Skeletal muscle satellite cell (primary cell): ENCODE results near the gene MAGEA9B.
"Not testable (repeated sequence)": the region's sequence is repeated elsewhere in the genome, so short reads cannot be mapped to it uniquely, and the experiment has no call there.

Experiments used
- H3K27me3 ChIP-seq: 2 replicates; pipeline ENCODE4 v1.7.0; 2013; ENCODE audit warnings: low read length; ENCODE audit not compliant: control insufficient read depth, insufficient read depth
- H3K36me3 ChIP-seq: 2 replicates; pipeline ENCODE4 v1.7.0; 2013; ENCODE audit warnings: mild to moderate bottlenecking, control low read depth, low read length; ENCODE audit not compliant: insufficient read depth
- H3K4me1 ChIP-seq: 2 replicates; pipeline ENCODE4 v1.7.0; 2013; ENCODE audit warnings: low read length; ENCODE audit not compliant: control insufficient read depth, insufficient read depth
- H3K4me2 ChIP-seq: 2 replicates; pipeline ENCODE4 v1.7.0; 2013; ENCODE audit warnings: mild to moderate bottlenecking, low read length
- H3K4me3 ChIP-seq: 2 replicates; pipeline ENCODE4 v1.7.0; 2013; ENCODE audit warnings: low read length
- H3K9ac ChIP-seq: 2 replicates; pipeline ENCODE4 v1.7.0; 2013; ENCODE audit warnings: mild to moderate bottlenecking, low read depth, low read length, moderate library complexity
- H3K9me3 ChIP-seq: replicated peaks from 2 replicates; pipeline ENCODE4 v1.7.0; 2013; ENCODE audit warnings: mild to moderate bottlenecking, control low read depth, low read length

MAGEA9B gene

DNA sequence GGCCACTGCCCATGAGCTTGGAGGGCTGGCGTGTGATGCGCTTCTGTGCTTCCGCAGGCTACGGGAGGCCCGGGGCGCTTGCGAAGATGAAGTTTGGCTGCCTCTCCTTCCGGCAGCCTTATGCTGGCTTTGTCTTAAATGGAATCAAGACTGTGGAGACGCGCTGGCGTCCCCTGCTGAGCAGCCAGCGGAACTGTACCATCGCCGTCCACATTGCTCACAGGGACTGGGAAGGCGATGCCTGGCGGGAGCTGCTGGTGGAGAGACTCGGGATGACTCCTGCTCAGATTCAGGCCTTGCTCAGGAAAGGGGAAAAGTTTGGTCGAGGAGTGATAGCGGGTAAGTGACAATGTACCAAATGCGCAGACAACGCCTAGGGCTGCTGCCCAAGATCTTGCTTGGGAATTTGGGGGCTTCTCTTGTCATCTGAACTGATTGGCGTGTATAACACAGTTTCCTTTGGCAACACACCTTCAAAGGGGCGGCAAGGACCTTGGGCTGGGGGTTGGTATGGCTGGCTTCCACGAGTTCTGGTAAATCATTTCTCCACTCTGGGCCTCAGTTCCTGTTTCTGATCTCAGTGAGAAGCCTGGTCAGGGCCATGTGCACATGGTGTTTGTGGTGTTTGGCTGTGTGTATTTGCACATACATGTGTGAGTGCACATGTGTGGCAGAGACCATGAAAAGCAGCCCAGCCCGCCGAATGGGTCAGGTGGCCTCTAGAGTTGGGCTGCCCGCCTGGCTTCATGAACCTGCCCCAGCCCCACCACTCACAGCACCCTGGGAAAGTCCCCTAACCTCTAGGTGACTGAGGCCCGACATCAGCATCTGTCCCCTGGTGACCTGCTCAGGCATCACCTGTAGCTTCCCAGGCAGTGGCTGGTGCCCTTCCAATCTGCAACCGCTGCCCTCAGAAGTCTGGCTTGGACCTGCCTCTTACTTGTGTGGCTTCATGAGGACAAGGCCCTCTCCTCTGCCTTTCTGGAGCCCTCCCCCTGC lies 41.4 kb downstream of the MAGEA9B start:
- H3K27me3 ChIP-seq, H3K4me2 ChIP-seq, H3K9me3 ChIP-seq, H3K9ac ChIP-seq, H3K4me1 ChIP-seq, H3K4me3 ChIP-seq, H3K36me3 ChIP-seq: not testable (repeated sequence)

DNA sequence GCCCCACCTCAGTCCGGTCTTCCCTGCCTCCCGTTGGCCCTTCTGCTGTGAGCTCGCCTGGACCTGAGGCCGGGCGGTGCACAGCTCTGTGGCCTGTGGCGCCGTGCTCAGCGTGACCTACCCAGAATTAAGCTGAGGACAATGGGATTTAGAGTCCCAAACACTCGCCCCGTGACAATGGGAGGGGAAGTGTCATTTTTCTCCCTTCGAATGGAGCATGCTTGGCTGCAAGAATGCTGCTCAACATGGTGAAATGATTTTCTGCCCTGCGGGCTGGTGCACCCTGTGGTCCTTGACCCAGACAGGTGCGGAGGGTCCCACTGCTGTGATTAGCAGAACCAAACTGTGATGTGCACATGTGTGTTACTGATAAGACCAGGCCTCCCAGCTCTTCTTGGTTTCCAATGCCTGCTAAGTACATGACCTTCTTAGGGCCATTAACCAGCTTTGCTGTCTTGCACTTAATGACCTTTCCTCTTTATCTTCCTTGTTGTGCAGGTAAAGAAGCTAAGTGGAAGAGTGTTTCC lies 45.7 kb downstream of the MAGEA9B start:
- H3K4me2 ChIP-seq, result peak overlapping the region; percentile 84
- no peaks in the 10 kb centered on the region for H3K9me3 ChIP-seq
- peak overlapping the region; percentile 81 for H3K4me3 ChIP-seq
- no peaks in the 10 kb centered on the region for H3K36me3 ChIP-seq
- peaks cover 5% of the 10 kb centered on the region for H3K4me1 ChIP-seq
- peak overlapping the region; percentile 85 for H3K9ac ChIP-seq
- H3K27me3 ChIP-seq, result no peaks in the 10 kb centered on the region

DNA sequence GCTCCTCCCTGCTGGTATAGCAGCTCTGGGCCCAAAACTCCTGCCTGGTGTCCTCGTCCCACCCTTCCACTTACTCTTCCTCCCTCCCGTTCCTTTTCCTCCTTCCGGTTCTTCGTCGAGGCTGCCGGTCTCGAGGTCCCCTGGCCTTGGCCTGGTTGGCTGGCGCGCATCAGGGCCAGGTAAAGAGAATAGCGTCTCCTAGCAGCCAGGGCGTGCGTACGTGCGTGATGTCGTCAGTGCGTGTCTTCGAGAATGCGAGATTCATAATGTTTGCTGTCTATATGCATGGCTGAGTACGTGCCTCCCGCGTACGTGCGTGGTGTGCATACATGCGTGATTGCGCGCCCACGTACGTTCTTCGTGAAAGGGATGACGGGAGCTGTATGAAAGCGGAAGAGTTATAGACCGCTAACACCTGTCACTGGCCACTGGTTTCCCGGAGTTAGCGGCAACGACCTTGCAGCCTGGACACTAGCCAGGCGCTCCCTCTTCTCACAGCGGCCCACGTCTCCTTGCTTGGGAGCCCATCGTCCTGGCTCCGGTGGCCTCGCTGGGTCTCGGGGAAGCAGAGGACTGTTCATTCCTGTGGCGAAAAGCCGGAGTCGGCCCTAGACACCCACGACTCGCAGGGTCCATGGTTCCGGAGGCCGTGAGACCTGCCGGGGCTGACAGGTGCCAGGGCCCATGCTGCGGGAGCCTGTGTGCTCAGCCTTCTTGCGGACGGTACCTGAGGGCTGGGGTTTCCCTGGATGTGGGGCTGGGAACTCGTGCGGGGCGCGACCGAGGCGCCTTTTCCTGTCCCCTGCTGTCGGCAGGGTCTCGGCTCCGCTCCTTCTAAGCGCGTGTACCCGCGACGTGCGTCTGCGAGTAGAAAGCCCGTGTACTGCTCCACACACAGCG lies 46.4 kb downstream of the MAGEA9B start, which contains the start of gene EOLA1:
Gene EOLA1 (plus strand): TSS at position 392 of the 900 bp plus-strand sequence. CDS start 4,619 bp downstream, outside the sequence.
- peak within 1 kb of the TSS; percentile 85 for H3K9ac ChIP-seq
- no peaks in the 10 kb centered on the region for H3K9me3 ChIP-seq
- no peaks in the 10 kb centered on the region for H3K27me3 ChIP-seq
- H3K4me3 ChIP-seq, result peak within 1 kb of the TSS; percentile 81
- H3K4me2 ChIP-seq, result peak within 1 kb of the TSS; percentile 89
- peaks cover 5% of the 10 kb centered on the region for H3K4me1 ChIP-seq
- no peaks in the 10 kb centered on the region for H3K36me3 ChIP-seq

DNA sequence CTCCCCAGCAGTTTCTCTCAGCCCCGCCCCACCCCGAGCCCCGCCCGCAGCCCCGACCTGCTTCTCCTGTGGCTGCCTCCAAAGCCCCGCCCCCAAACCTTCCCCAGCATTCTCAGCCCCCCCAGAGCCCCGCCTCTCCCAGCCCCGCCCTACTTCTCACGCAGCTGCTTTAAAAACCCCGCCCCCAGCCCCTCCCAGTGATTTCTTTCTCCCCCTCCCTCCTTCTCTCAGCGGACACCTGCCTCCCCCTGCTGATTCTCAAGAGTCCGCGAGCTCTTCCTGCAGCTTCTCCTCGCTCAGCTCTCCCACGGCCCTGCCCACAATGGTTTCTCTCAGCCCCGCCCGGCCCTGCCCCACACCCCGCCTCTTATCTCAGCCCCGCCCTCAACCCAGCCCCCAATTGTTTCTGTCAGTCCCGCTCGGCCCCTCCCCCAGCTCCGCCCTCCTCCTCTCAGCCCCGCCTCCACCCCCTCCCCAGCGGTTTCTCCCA lies 47.1 kb downstream of the MAGEA9B start:
- Histone ChIP-seq H3K36me3 (no peaks in the 10 kb centered on the region), H3K4me2 (peak overlapping the region; percentile 84), H3K27me3 (no peaks in the 10 kb centered on the region), H3K9ac (peak overlapping the region; percentile 85), H3K4me1 (peaks cover 5% of the 10 kb centered on the region), H3K9me3 (no peaks in the 10 kb centered on the region), H3K4me3 (peak overlapping the region; percentile 81)

DNA sequence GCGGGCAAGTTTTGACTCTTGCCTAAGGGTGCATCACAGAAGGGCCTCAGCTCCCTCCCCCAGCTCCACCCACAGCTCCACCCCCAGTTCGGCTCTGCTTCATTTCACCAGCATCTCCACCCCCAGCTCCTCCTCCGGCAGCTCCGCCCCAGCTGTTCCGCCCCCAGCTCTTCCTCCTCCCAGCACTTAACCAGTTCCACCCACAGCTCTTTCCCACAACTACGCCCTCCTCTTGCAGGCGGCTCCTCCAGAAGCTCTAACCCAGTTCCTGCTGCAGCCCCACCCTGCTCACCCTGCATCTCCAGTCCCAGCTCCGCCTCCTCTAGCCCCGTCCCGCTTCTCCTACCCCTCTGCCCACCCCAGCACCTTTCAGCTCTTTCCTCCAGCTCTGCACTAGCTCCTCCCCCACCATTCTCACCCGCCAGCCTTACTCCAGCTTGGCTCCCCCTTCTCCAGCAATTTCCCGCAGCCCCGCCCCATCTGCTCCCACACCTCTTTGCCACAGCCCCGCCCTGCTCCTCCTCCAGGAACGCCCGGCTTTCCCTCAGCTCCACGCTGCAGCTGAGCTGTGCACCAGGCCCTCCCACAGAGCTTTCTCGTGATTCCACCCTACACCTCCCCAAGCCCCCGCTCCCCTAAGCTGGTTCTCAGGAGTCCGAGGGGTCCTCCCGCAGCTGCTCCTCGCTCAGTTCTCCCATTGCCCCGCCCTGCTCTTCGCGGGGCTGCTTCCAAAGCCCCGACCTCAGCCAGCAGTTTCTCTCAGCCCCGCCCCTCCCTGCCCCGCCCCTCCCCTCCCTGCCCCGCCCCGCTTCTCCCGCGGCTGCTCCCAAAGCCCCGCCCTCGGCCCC lies 47.8 kb downstream of the MAGEA9B start:
- H3K4me2 ChIP-seq, result peak overlapping the region; percentile 89
- peaks cover 5% of the 10 kb centered on the region for H3K4me1 ChIP-seq
- no peaks in the 10 kb centered on the region for H3K36me3 ChIP-seq
- peak overlapping the region; percentile 54 for H3K9ac ChIP-seq
- no peaks in the 10 kb centered on the region for H3K27me3 ChIP-seq
- H3K9me3 ChIP-seq, result no peaks in the 10 kb centered on the region
- H3K4me3 ChIP-seq, result peak overlapping the region; percentile 78

DNA sequence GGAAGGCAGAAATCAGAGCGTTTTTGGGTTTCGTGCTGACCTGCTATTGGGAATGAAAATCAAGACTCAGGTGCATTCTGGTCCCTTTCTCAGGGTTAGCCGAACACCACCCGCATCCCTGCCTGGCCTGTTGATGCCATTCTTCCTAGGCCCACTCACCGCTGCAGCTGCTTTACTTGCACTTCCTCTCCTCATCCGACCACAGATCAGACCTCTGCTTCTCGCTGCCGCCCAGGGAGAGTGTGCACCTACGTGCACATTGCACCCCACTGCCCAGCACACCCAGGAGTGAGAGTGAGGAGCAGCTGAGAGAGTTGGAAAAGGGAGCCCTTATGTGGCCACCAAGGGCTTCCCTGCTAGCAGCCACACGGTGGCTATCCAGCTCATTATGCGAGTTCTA lies 49.8 kb downstream of the MAGEA9B start:
- H3K4me1 ChIP-seq, H3K9me3 ChIP-seq, H3K36me3 ChIP-seq, H3K4me2 ChIP-seq, H3K9ac ChIP-seq, H3K4me3 ChIP-seq, H3K27me3 ChIP-seq: not testable (repeated sequence)

DNA sequence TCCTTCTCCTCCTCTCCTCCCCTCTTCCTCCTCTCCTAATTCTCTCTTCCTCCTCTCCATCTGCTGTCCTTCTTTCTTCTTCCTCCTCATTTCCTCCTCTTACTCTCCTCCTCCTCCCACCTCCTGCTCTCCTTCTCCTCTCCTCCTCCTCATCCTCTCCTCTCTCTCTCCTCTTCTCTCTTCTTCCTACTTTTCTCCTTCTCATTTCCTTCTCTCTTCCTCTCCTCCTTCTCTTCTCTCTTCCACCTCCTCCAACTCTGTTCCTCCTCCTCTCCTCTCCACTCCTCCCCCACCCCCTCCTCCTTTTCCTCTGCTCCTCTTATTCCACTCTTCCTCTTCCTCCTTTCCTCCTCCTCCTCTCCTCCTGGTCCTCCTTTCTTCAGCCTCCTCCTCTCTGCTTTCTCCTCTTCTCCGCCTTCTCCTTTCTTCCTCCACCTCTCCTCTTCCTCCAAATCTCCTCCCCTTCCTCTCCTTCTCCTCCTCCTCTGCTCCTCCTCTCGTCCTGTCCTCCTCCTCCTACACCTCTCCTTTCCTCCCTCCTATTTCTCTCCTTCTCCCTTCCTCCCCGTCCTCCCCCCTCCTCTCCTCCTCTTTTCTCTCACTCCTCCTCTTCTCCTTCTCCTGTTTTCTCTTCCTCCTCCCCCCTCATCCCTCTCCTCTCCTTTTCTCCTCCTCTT lies 52.2 kb downstream of the MAGEA9B start:
- not testable (repeated sequence) for H3K4me1 ChIP-seq, H3K4me2 ChIP-seq, H3K36me3 ChIP-seq, H3K9me3 ChIP-seq, H3K27me3 ChIP-seq, H3K4me3 ChIP-seq, H3K9ac ChIP-seq

DNA sequence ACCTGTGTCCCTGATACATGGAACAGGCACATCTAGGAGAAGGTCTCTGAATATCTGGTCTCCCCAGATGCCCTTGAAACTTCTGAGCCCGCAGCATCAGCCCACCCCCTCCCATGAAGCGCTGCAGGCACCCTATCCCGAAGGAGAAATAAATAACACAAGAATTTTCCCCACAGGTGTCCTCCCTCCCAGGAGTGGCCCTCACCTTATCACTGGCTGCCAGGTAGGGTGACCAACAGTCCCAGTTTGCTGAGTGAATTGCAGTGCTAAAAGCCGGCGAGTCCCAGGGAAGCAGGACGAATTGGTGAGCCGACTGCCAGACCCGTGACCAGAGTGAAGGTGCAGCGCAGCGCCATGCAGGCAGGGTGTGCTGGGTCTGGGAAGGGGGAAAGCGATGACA lies 53.3 kb downstream of the MAGEA9B start:
- not testable (repeated sequence) for H3K4me2 ChIP-seq, H3K36me3 ChIP-seq, H3K27me3 ChIP-seq, H3K9me3 ChIP-seq, H3K4me3 ChIP-seq, H3K9ac ChIP-seq, H3K4me1 ChIP-seq

DNA sequence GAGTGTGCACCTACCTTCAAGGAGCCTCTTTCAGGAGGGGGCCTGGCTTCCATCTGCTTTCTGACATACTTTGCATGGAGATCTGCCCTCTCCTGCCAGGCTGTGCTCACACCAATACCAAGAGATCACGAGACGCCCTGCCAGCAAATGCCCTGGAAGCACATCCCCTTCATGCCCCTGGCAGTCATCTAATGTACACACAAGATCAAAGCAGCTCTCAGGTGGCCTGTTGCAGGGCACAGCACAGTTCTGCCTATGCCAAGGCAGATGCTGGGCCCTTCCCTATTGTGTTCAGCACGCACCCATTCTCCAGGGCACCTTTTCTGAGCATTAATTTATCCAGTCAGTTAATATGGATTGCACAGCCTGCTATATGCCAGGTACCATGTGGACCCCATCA lies 54.4 kb downstream of the MAGEA9B start:
- not testable (repeated sequence) for H3K4me1 ChIP-seq, H3K36me3 ChIP-seq, H3K9me3 ChIP-seq, H3K9ac ChIP-seq, H3K4me3 ChIP-seq, H3K4me2 ChIP-seq, H3K27me3 ChIP-seq
